NCI-H748 (cell line): ENCODE measurements around the gene LYPD6B.

Experiments
- DNase-seq: peaks from one replicate; lab custom pipeline; 2025; ENCODE audit not compliant: unreplicated experiment; lab: John Stamatoyannopoulos, UW

Gene LYPD6B

GRCh38 chr2:149155196-149155969, 116.9 kb downstream of the LYPD6B start:
- DNase-seq: no peak

DNA sequence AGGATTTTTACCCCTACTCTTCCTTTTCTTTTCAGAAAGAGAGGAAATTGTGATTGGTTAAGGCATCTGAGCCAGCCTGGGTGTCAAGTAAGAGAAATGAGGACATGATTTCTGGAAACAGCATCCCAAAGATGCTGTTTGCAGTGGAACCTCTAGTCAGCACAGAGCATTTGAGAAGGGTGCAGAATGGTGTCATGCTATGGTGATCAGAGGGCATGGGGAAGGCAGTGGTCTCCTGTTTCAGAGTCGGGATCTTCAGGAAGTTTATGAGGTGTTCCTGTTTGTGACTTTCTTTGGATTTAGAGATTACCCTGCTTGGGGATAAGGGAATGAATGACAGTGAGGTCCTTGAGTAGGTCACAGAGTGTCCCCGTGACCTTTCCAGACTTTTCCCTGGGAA, 117.5 kb downstream of the LYPD6B start:
- DNase-seq: no peak

DNA sequence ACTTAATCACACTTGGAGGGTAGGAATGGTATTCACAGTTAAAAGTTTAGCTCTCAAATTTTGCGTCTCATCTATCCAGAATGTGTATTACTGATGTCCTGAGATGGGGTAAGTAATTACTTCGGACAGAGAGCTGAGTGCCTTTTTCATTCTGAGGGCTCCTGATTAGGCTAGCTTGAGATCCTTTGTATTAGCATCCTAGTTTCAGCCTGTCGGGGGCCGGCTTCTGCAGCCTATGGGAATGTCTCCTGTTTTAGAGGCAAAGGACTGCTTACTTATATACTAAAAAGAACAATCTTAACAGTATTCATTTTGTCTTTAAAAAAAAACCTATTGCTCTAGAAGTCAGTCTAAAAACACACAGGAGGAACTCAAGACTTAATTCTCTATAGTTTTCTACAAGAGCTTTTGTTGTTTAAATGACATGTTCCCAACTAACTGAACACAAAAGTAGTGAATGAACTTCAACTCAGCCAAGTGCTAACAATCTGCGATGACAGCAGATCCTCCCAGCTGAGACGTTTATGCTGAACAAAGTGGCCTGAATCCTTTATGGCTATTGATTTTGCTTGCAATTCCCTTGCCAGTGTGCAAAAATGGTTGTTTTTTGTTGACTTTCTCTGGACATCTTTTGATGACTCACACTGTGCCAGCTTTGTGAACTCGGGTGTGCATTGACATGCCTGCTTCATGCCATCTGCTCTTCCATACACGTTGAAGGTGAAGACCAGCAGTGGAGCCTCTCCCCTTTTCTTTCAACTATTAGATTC, 118.7 kb downstream of the LYPD6B start:
- DNase-seq: no peak

DNA sequence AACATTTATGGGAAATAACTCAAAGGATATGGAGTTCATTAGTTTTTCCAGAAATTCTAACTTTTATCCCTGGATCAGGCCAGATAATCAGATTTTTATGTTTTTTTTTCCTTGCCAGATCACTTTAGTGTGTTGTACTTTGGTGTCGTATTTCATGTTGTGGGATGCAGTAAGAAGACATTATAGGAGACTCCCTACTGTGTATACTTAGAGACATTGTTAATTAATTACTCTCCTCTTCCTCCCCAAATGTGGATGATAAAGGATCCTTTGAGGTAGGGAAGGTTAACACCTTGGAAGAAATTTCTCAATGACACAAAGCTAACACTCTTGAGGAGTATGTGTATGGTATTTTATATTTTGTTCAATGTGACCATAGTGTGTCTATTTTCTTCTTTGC, 120.5 kb downstream of the LYPD6B start:
- DNase-seq: peak; percentile 11

DNA sequence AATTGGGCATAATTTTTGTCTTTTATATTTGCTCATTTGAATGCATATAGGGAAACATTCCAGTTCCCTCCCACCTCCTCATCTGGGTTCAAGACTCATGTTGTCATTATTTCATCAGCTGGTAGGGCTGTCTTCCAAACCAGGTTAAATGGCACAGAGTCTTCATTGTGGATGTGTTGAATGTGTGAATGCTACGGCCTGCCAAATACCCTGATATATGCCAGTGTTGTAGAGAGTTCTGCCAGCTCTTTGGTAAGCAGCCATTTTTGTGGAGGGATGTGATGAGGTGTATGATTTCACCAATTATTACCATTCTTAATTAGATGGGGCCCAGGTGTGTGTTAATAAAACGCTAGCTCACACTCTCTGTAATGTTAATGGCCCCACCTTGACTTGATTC, 121.7 kb downstream of the LYPD6B start:
- no peak for DNase-seq

DNA sequence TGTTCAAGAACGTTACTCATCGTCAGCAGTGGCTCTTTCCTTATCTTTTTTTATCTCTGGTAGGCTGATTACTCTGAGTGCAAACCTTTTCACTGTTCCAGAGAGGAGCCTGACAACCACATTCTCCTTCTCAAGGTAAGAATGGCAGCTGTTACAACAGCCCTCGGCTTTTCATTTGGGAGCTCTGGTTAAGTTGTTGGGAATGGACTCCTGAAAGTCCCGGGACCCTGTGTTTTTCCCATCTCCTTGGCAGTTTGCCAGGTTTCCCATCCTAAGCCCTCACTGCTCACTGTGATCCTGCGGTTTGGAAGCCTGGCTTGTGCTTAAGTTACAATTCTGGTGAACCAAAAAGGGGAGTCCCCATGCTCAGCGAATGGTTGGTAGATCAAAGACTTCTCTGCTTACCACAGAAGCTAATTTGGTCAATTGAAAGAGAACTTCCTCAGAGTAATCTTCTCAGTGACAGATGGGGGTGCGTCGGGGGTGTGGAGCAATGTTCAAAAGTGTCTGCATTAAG, 122.3 kb downstream of the LYPD6B start:
- no peak for DNase-seq

DNA sequence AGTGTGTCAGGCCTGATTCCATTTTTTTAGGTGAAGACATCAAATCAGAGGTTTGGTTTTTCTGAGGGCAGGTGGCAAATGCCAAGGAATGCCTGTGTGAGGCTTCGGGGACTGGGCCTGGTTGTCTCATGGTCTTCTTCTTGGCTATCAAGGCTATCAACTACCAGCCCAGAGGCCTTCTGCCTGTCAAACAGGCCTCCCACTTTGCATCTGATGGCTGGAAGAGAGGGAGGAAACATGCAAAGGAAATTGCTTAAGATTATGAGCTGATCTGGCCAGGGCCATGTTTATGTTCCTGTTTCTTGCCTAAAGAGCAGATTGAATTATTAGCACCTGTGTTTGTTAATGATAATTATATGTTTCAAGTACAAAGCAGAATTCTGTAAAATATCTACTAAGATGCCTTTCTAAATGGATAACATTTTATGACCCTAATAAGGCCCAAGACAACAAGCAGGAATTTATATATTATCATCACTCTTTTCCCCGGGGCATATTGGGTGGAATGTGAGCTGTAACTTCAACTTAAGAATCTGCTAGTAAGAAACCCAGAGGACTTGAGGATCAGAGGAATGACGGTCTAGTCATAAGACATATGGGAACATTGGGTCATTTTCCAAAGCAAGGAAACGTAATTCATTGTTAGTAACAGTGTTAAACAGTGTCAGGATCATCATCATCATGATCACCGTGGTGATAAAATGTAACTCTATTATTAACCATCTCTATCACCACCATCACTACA, 123.2 kb downstream of the LYPD6B start:
- DNase-seq: no peak

- no peak for DNase-seq
Observed at GRCh38 chr2:149164296-149164695, 125.8 kb downstream of the LYPD6B start.

GRCh38 chr2:149164827-149165226, 126.3 kb downstream of the LYPD6B start:
- no peak for DNase-seq

- DNase-seq: no peak
Observed at GRCh38 chr2:149167001-149167780, 128.7 kb downstream of the LYPD6B start.

GRCh38 chr2:149167941-149168340, 129.4 kb downstream of the LYPD6B start:
- no peak for DNase-seq

DNA sequence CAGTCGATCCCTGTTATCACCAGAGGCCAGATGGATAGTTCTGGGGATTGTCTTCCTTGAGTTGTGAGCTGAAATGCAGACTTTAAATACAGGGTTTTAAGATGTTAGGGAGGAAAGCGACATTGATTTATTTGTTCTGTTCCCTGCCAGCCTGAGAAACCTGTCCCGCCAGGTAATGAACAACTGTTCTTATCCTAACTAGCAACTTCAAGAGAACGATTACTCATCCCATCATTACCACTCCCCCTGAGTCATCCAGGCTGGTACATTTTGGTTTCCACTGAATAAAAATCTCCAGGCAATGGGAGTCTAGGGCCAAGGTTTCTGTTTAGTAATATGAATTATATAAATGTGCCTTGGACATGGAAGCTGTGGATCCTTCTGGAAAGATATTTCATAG, 131.2 kb downstream of the LYPD6B start:
- peak; percentile 23 for DNase-seq

- DNase-seq: no peak
Observed at GRCh38 chr2:149170156-149170555, 131.7 kb downstream of the LYPD6B start.

DNA sequence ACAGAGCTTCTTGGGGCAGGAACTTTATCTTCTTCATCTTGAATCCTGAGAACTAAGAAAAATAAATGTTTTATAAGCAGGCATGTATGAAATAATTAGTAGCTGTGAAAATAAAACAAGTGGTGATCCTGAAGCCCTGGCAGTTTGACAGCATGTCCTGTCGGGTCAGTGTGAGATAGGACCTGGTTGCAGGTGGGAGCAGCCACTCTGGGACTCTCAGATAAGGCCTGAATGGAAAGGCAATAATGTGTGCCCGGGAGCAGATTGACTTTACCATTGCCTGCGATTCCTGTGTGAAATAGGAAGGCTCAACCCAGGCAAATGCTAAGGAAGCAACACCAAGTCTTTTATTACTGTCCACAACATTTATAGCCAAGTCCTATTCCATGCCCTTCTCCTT, 132.4 kb downstream of the LYPD6B start:
- no peak for DNase-seq

DNA sequence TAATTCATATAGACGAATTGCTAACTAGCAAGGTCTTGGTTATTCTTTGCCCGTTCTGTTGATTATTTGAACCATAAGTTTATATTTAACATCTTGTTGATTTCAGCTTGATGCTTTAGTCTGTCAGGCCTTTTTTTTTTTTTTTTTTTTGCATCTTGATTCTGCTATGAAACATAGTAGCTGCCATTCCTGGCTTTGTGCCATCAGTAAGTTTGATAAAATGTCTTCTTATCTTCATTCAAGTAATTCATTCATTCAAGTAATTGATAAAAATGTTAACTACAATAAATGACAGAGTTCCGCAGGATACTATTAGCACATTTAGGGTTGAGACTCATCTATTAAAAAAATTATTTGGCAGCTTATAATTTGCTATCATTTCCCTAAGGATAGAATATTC, 134.7 kb downstream of the LYPD6B start:
- no peak for DNase-seq

GRCh38 chr2:149175956-149176355, 137.5 kb downstream of the LYPD6B start:
- no peak for DNase-seq

DNA sequence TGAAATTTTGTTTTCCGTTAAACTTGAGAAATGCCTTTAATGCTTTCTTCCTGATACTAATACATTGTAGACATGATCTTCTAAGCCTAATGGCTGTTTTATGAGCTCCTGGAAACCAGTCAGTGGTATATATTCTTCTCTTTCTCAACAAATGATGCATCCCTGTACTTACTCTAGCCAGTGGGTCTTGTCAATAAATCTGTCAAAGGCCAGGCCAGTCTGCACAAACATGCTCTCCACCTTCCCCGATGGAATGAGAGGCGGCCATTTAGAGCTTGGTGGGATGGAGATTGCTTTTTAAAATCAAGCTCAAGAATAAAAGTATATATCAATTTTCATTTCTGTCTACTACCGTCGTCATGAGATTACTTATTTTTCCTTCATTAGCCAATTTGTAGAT, 140.1 kb downstream of the LYPD6B start:
- no peak for DNase-seq

GRCh38 chr2:149180226-149180875, 141.9 kb downstream of the LYPD6B start:
- no peak for DNase-seq

DNA sequence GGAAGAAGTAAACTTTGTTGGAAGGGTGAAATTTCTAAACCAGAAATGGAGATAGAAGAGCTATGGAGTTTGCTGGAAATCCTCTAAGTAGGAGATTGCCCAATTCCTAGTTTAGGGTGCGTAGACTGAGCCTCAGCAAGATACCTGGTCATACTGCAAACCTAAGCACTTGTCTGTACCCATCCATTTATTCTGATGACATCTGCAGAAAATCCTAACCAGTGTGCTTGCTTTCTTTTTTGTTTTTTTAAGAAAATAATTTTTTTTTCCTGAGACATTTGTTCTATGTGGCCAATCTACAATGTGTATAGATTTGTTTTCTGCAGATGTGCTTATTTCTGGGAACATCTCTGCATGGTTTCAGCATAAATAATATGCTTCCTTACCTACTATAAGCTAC, 144.7 kb downstream of the LYPD6B start:
- no peak for DNase-seq

DNA sequence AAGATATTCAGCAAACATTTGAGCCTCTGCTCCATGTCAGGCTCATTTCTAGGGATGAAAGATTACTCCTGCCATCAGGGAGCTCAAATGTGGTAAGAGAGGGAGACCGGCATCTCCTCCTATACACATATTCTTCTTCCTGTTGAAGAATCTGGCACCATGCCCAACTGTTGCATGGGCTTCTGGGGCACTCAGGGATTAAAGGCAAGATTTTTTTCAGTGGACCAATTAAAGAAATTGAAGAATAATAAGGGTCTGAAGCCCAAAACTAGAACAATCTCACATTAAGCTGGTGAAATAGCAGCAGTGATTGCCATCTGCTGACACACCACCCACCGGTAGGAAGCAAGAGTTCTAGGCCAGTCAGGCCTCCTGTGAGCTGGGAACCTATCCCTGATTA, 146.5 kb downstream of the LYPD6B start:
- peak; percentile 6 for DNase-seq
